Osteocyte (in vitro differentiated cells): Measurements from ENCODE around the gene ANKRD55. TPM values are rescaled to one million over a fixed set of nuclear protein-coding genes. Genes with fewer than 3 reads are reported as not detected.
"Not testable (repeated sequence)": the region's sequence is repeated elsewhere in the genome, so short reads cannot be mapped to it uniquely, and the experiment has no call there.

Experiments
- DNase-seq: peaks from one replicate; pipeline ENCODE4 v3.0.0; 2021; ENCODE audit warnings: mixed read lengths; ENCODE audit not compliant: unreplicated experiment; ENCODE audit errors: extremely low spot score
- H3K27ac Mint-ChIP-seq: one replicate; pipeline ENCODE4 v1.8.0; 2021; ENCODE audit warnings: mild to moderate bottlenecking, mixed read lengths; ENCODE audit not compliant: unreplicated experiment
- H3K27me3 Mint-ChIP-seq: one replicate; pipeline ENCODE4 v1.8.0; 2021; ENCODE audit warnings: mixed read lengths; ENCODE audit not compliant: unreplicated experiment
- H3K36me3 Mint-ChIP-seq: one replicate; pipeline ENCODE4 v1.8.0; 2021; ENCODE audit warnings: mixed read lengths; ENCODE audit not compliant: unreplicated experiment
- H3K4me1 Mint-ChIP-seq: one replicate; pipeline ENCODE4 v1.8.0; 2021; ENCODE audit warnings: mixed read lengths; ENCODE audit not compliant: unreplicated experiment
- H3K4me3 Mint-ChIP-seq: one replicate; pipeline ENCODE4 v1.8.0; 2021; ENCODE audit warnings: mild to moderate bottlenecking, moderate library complexity, mixed read lengths; ENCODE audit not compliant: unreplicated experiment
- H3K9me3 Mint-ChIP-seq: one replicate; pipeline ENCODE4 v1.8.0; 2021; ENCODE audit warnings: mixed read lengths; ENCODE audit not compliant: unreplicated experiment
- CTCF ChIP-seq: fragments of 200-600 bp; sonication (generic); IDR thresholded peaks from 2 replicates; pipeline ENCODE4 v1.5.0; 2021; ENCODE audit warnings: antibody characterized with exemption, mild to moderate bottlenecking, moderate library complexity
- total RNA-seq: library from RNA; stranded (reverse); gene quantifications from 2 replicates; pipeline ENCODE4 v1.2.1, GENCODE V29; 2021

ANKRD55 gene
- total RNA-seq, 1 donor from 2014 or later = not detected

DNA sequence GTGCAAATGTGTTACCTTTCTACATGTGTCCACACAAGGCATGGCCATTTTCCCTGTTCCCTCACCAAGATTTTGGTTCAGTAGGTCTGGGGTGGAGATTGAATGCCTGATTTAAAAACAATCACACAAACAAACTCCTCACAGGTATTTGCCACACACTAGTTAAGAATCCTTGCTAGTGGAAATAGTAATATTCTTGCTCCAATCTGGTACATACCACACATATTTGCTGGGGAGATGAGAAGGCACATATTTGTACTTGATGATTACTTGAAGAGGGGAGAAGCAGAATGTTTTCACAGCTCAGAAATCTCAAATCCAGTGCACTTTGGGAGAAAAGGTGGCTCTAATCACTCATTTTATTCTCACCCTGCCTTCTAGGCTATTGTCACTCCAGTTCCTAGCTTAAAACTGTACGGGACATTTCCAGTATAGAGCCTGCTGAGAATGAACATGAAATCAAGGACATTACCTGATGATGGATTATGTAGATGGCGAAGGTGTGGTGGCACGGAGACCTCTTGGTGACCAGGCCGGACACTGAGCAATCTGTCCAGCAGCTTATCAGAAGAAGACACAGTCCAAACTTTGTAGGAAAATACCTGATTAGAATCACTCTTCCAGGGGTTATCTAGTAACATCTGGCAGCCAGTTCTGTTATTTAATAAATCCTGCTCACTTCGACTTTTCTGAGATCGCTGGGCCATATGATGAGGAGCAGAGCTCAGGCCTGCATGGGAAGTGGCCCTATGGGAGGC lies 122.3 kb downstream of the ANKRD55 start:
- TF ChIP-seq CTCF = no peak
- Mint-ChIP-seq H3K4me1 (peaks cover 34% of the 10 kb centered on the region), H3K27ac (peak overlapping the region; percentile 13), H3K4me3 (no peak overlapping the region), H3K9me3 (no peaks in the 10 kb centered on the region), H3K36me3 (no peaks in the 10 kb centered on the region), H3K27me3 (no peaks in the 10 kb centered on the region)
- no peak for DNase-seq

- Mint-ChIP-seq H3K27me3 (no peaks in the 10 kb centered on the region), H3K36me3 (no peaks in the 10 kb centered on the region), H3K9me3 (no peaks in the 10 kb centered on the region), H3K27ac (no peak overlapping the region), H3K4me3 (no peak overlapping the region), H3K4me1 (peaks cover 33% of the 10 kb centered on the region)
- TF ChIP-seq CTCF = no peak
- DNase-seq = no peak
Measured at GRCh38 chr5:56108246-56108645, 124.9 kb downstream of the ANKRD55 start.

DNA sequence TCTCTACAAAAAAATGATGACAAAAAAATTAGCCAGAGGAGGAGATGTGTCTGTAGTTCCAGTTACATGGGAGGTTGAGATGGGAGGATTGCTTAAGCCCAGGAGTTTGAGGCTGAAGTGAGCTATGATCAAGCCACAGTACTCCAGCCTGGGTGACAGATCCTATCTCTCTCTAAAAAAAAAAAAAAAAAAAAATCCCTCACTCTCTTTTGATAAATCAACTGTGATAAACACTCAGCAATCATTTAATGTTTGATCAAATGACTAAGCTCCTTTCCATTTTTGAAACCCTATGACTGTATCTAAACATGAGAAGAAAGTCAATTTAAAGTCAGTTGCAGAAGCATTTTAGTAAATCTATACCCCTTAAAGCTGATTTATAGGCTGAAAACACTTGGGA lies 126.3 kb downstream of the ANKRD55 start:
- no peaks in the 10 kb centered on the region for H3K9me3 Mint-ChIP-seq
- no peak overlapping the region for H3K4me3 Mint-ChIP-seq
- no peaks in the 10 kb centered on the region for H3K27me3 Mint-ChIP-seq
- no peaks in the 10 kb centered on the region for H3K36me3 Mint-ChIP-seq
- TF ChIP-seq CTCF = no peak
- H3K27ac Mint-ChIP-seq = no peak overlapping the region
- DNase-seq = no peak
- H3K4me1 Mint-ChIP-seq = peaks cover 19% of the 10 kb centered on the region

GRCh38 chr5:56105511-56106291 lies 127.4 kb downstream of the ANKRD55 start:
- Mint-ChIP-seq H3K27me3 (no peaks in the 10 kb centered on the region), H3K36me3 (no peaks in the 10 kb centered on the region), H3K9me3 (peaks cover 3% of the 10 kb centered on the region), H3K4me1 (peaks cover 9% of the 10 kb centered on the region), H3K27ac (no peak overlapping the region), H3K4me3 (no peak overlapping the region)
- DNase-seq = no peak
- TF ChIP-seq CTCF = no peak

DNA sequence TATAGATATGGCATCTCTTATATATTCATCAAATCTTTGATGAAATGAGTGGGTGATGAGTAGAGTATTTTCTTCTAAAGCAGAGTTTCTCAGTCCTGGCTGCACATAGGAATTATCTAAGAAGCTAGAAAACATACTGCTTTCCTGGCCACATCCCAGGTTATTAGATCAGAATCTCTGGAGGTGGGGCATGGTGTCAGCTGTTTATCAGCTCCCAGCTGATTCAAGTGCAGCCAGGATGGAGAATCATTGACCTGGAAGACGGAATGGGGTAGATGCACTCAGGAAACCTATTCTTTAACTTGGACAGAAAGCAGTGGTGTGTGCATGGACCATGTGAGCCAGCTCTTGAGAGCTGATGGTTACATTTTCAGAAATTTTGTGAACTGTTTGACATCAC lies 130.2 kb downstream of the ANKRD55 start:
- Mint-ChIP-seq H3K27ac (no peak overlapping the region), H3K36me3 (no peaks in the 10 kb centered on the region), H3K4me1 (peaks cover 24% of the 10 kb centered on the region), H3K9me3 (peaks cover 3% of the 10 kb centered on the region), H3K4me3 (no peak overlapping the region), H3K27me3 (no peaks in the 10 kb centered on the region)
- no peak for DNase-seq
- TF ChIP-seq CTCF = no peak

DNA sequence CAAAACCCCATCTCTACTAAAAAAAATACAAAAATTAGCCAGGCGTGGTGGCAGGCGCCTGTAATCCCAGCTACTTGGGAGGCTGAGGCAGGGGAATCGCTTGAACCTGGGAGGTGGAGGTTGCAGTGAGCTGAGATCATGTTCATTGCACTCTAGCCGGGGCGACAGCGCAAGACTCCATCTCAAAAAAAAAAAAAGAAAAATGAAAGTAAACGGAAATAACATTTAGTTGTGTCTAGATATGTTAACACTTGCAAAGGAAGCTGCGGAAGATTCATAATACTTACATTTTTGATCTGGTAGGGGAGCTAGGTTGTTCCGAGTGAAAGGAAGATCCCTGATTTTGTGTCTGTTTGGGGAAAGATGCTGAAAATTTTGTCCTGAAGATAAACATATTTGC lies 130.9 kb downstream of the ANKRD55 start:
- not testable (repeated sequence) for H3K27ac Mint-ChIP-seq, H3K36me3 Mint-ChIP-seq, H3K4me3 Mint-ChIP-seq, H3K27me3 Mint-ChIP-seq, DNase-seq, H3K9me3 Mint-ChIP-seq
- peaks cover 27% of the 10 kb centered on the region for H3K4me1 Mint-ChIP-seq
